OCI-M1 (cell line): ENCODE measurements around the gene CSRNP3.

Source experiments
- DNase-seq: peaks from one replicate; lab custom pipeline; 2025; lab: John Stamatoyannopoulos, UW

The CSRNP3 gene

GRCh38 chr2:165544897-165545296 is 75.4 kb downstream of the CSRNP3 start:
- DNase-seq = no peak

GRCh38 chr2:165547900-165548299 is 78.4 kb downstream of the CSRNP3 start:
- DNase-seq = no peak

GRCh38 chr2:165549619-165550018 is 80.1 kb downstream of the CSRNP3 start:
- no peak for DNase-seq

GRCh38 chr2:165558832-165559231 is 89.3 kb downstream of the CSRNP3 start:
- DNase-seq = no peak

GRCh38 chr2:165560377-165560988 is 91.0 kb downstream of the CSRNP3 start:
- DNase-seq = peak; percentile 31

- no peak for DNase-seq
Observed at GRCh38 chr2:165561516-165561915, 92.0 kb downstream of the CSRNP3 start.

GRCh38 chr2:165562233-165562632 is 92.7 kb downstream of the CSRNP3 start:
- DNase-seq = no peak

- no peak for DNase-seq
Observed at GRCh38 chr2:165563468-165564225, 94.1 kb downstream of the CSRNP3 start.

GRCh38 chr2:165566008-165566407 is 96.5 kb downstream of the CSRNP3 start:
- DNase-seq = no peak

- no peak for DNase-seq
Observed at GRCh38 chr2:165567273-165567672, 97.8 kb downstream of the CSRNP3 start.

- no peak for DNase-seq
Observed at GRCh38 chr2:165568361-165568760, 98.9 kb downstream of the CSRNP3 start.

- DNase-seq = no peak
Observed at GRCh38 chr2:165571477-165571876, 102.0 kb downstream of the CSRNP3 start.

- peak; percentile 65 for DNase-seq
Observed at GRCh38 chr2:165572151-165572550, 102.7 kb downstream of the CSRNP3 start.

GRCh38 chr2:165573534-165574461 is 104.3 kb downstream of the CSRNP3 start:
- peak; percentile 65 for DNase-seq

- no peak for DNase-seq
Observed at GRCh38 chr2:165575044-165575615, 105.6 kb downstream of the CSRNP3 start.

GRCh38 chr2:165576409-165577154 is 107.1 kb downstream of the CSRNP3 start:
- DNase-seq = no peak

- no peak for DNase-seq
Observed at GRCh38 chr2:165582409-165582808, 112.9 kb downstream of the CSRNP3 start.

- DNase-seq = no peak
Observed at GRCh38 chr2:165582863-165583506, 113.5 kb downstream of the CSRNP3 start.

GRCh38 chr2:165584126-165584654 is 114.7 kb downstream of the CSRNP3 start:
- DNase-seq = no peak

- DNase-seq = no peak
Observed at GRCh38 chr2:165586019-165586418, 116.5 kb downstream of the CSRNP3 start.
